Left colon (tissue), 2 donors: ENCODE measurements around the gene MCM9. TPM values are rescaled to one million over a fixed set of nuclear protein-coding genes. Genes with fewer than 3 reads are reported as not detected.

Experiments used
- ATAC-seq: fragments of 200-7000 bp; cut with Tn5 transposase; one replicate; pipeline ENCODE4 v1.9.1; 2020; ENCODE audit warnings: mild to moderate bottlenecking, moderate library complexity
- DNase-seq, 2 donors: peaks; one replicate each; pipeline ENCODE4 v3.0.0-alpha.2; 2020
- intact Hi-C, 2 donors: fragments of 100-400 bp; cut with DNase I in 1 of 2; cut with micrococcal nuclease in 1 of 2; formaldehyde crosslinking; loops; one replicate each; pipeline versions ENCODE4 v1.11.2 to v1.14.0; 2022; cut with DNase I, micrococcal nuclease
- long read RNA-seq: library from polyadenylated mRNA; unstranded; transcript quantifications from one replicate; pipeline ENCODE4 v2.0.0, GENCODE V29; 2021
- total RNA-seq, 2 donors: library from RNA; stranded (reverse); fragmentation: NEBNext Ultra II Directional; extraction: Animal tissue kit (Norgen Biotek cat#: 25700); gene quantifications; one replicate each; pipeline ENCODE4 v1.2.1, GENCODE V29; 2021
- donor health status: DM: no; HTN: no; CAD: no.
- donor health status: DM: yes; HTN: yes; CAD: no.

Gene MCM9
- total RNA-seq, result 10 to 100 TPM; 16.2 to 19.0 TPM
- long read RNA-seq, full-length matches to known transcripts, result 2 of 11 reads
- long read RNA-seq, partial matches to known transcripts, result 2 of 11 reads
- long read RNA-seq, other reads (novel, unspliced or antisense), result 7 of 11 reads

- ATAC-seq (peak; percentile 95), DNase-seq (peak; percentile 92 to 95)
- intact Hi-C loops, result no loop called here
Observed at GRCh38 chr6:118934461-118935330, at the start of gene MCM9. Gene MCM9 (minus strand): TSS chr6:118935159. CDS start chr6:118931723, 3,436 bp downstream.

GRCh38 chr6:118984342-118984741, 49.4 kb upstream of the MCM9 start:
- DNase-seq (no peak), ATAC-seq (no peak)
- intact Hi-C loops, result no loop called here

GRCh38 chr6:118982575-118982911, 47.6 kb upstream of the MCM9 start:
- intact Hi-C loops, result no loop called here
- DNase-seq, result no peak
- ATAC-seq, result no peak

- intact Hi-C loops, result no loop called here
- no peak for ATAC-seq
- no peak for DNase-seq
Observed at GRCh38 chr6:118981884-118982574, 47.1 kb upstream of the MCM9 start.

- intact Hi-C loops, result no loop called here
Observed at GRCh38 chr6:118980063-118980462, 45.1 kb upstream of the MCM9 start.

GRCh38 chr6:118974790-118975189, 39.8 kb upstream of the MCM9 start:
- no peak for DNase-seq
- ATAC-seq, result no peak
- intact Hi-C loops, result no loop called here

More at GRCh38 chr6:118980063-118980462, 45.1 kb upstream of the MCM9 start:
- DNase-seq, result no peak
- no peak for ATAC-seq

- intact Hi-C loops, result loop anchor here in 1 of 2 donors (2.0 kb wide), 1 partner anchor 131 kb away; no protein-coding TSS in a partner anchor
- ATAC-seq (no peak), DNase-seq (no peak)
Observed at GRCh38 chr6:118971682-118972081, 36.7 kb upstream of the MCM9 start.

- intact Hi-C loops, result loop anchor here in 1 of 2 donors (2.0 kb wide), 1 partner anchor 132 kb away; no protein-coding TSS in a partner anchor
- ATAC-seq (no peak), DNase-seq (no peak)
Observed at GRCh38 chr6:118970866-118971265, 35.9 kb upstream of the MCM9 start.

GRCh38 chr6:118968416-118968815, 33.5 kb upstream of the MCM9 start:
- intact Hi-C loops, result loop anchor here in 1 of 2 donors (5.0 kb wide), 1 partner anchor 144 kb away; no protein-coding TSS in a partner anchor
- DNase-seq (no peak), ATAC-seq (no peak)

GRCh38 chr6:118967239-118967638, 32.3 kb upstream of the MCM9 start:
- DNase-seq (no peak), ATAC-seq (no peak)
- intact Hi-C loops, result loop anchor here in 1 of 2 donors (5.0 kb wide), 1 partner anchor 145 kb away; no protein-coding TSS in a partner anchor

- intact Hi-C loops, result loop anchor here in 1 of 2 donors (5.0 kb wide), 1 partner anchor 146 kb away; no protein-coding TSS in a partner anchor
- DNase-seq, result no peak
- ATAC-seq, result peak; percentile 25
Observed at GRCh38 chr6:118965843-118966370, 30.9 kb upstream of the MCM9 start.

GRCh38 chr6:118965371-118965770, 30.4 kb upstream of the MCM9 start:
- ATAC-seq (no peak), DNase-seq (no peak)

GRCh38 chr6:118963003-118963402, 28.0 kb upstream of the MCM9 start:
- intact Hi-C loops, result no loop called here
- DNase-seq (no peak), ATAC-seq (no peak)

More at GRCh38 chr6:118965371-118965770, 30.4 kb upstream of the MCM9 start:
- intact Hi-C loops, result loop anchor here in 1 of 2 donors (5.0 kb wide), 1 partner anchor 147 kb away; no protein-coding TSS in a partner anchor

GRCh38 chr6:118959903-118960302, 24.9 kb upstream of the MCM9 start:
- DNase-seq (no peak), ATAC-seq (no peak)
- intact Hi-C loops, result no loop called here

GRCh38 chr6:118953391-118953790, 18.4 kb upstream of the MCM9 start:
- ATAC-seq (no peak), DNase-seq (no peak)
- intact Hi-C loops, result no loop called here

GRCh38 chr6:118952683-118953082, 17.7 kb upstream of the MCM9 start:
- DNase-seq (no peak), ATAC-seq (no peak)
- intact Hi-C loops, result no loop called here

GRCh38 chr6:118945217-118945616, 10.3 kb upstream of the MCM9 start:
- no peak for ATAC-seq
- DNase-seq, result no peak
- intact Hi-C loops, result no loop called here

- DNase-seq (no peak), ATAC-seq (no peak)
- intact Hi-C loops, result no loop called here
Observed at GRCh38 chr6:118940770-118941169, 5.8 kb upstream of the MCM9 start.

- intact Hi-C loops, result no loop called here
- no peak for DNase-seq
- no peak for ATAC-seq
Observed at GRCh38 chr6:118939683-118940082, 4.7 kb upstream of the MCM9 start.
